HepG2 (cell line): ENCODE results near the gene NDST1. TPM values are rescaled to one million over a fixed set of nuclear protein-coding genes. Genes with fewer than 3 reads are reported as not detected.

Experiments used
- ATF5 ChIP-seq: sonication (generic); formaldehyde crosslinking; IDR thresholded peaks from 2 replicates; pipeline ENCODE4 v1.4.0; 2020; ENCODE audit warnings: mild to moderate bottlenecking, low read depth, missing genetic modification reagents
- DRAP1 ChIP-seq: IDR thresholded peaks from 2 replicates; pipeline ENCODE4 v1.6.1; 2016; ENCODE audit warnings: missing genetic modification reagents, missing compliant biosample characterization
- ELF1 ChIP-seq: sonication (generic); formaldehyde crosslinking; IDR thresholded peaks from 2 replicates; pipeline ENCODE4 v1.4.0; 2020; ENCODE audit warnings: missing genetic modification reagents
- GPN1 ChIP-seq: sonication (generic); formaldehyde crosslinking; IDR thresholded peaks from 2 replicates; pipeline ENCODE4 v1.5.1; 2020; ENCODE audit warnings: missing genetic modification reagents, borderline replicate concordance
- IRF2 ChIP-seq: IDR thresholded peaks from 2 replicates; pipeline ENCODE4 v1.6.1; 2018; ENCODE audit warnings: missing genetic modification reagents, missing compliant biosample characterization
- KLF9 ChIP-seq: IDR thresholded peaks from 2 replicates; pipeline ENCODE4 v1.6.1; 2016; ENCODE audit warnings: low read depth
- MTF1 ChIP-seq: sonication (generic); formaldehyde crosslinking; IDR thresholded peaks from 2 replicates; pipeline ENCODE4 v1.5.0; 2020; ENCODE audit warnings: missing genetic modification reagents
- MYC ChIP-seq: sonication (generic); formaldehyde crosslinking; IDR thresholded peaks from 2 replicates; pipeline ENCODE4 v1.9.0; 2021; ENCODE audit warnings: missing genetic modification reagents, borderline replicate concordance
- NKX3-1 ChIP-seq: sonication (generic); formaldehyde crosslinking; IDR thresholded peaks from 2 replicates; pipeline ENCODE4 v1.5.0; 2020; ENCODE audit warnings: missing genetic modification reagents
- PBX2 ChIP-seq: IDR thresholded peaks from 2 replicates; pipeline ENCODE4 v1.6.1; 2016; ENCODE audit warnings: control low read depth
- SMARCC2 ChIP-seq: fragments of 450-650 bp; IDR thresholded peaks from 2 replicates; pipeline ENCODE4 v1.6.1; 2017; ENCODE audit warnings: antibody characterized with exemption, mild to moderate bottlenecking
- SOX13 ChIP-seq, 3 experiments: fragments of 450-650 bp in 1 of 3; sonication (generic) in 1 of 3; formaldehyde crosslinking in 1 of 3; IDR thresholded peaks in 2 of 3; conservative IDR thresholded peaks in 1 of 3; 2 replicates each; pipeline versions ENCODE4 v1.5.0 to v1.6.1; 2016 to 2020; ENCODE audit warnings: antibody characterized with exemption in 1 of 3, mild to moderate bottlenecking in 1 of 3, missing compliant biosample characterization in 1 of 3, missing genetic modification reagents in 1 of 3, moderate library complexity in 1 of 3
- SRSF9 ChIP-seq: fragments of 200-400 bp; formaldehyde crosslinking; IDR thresholded peaks from 2 replicates; pipeline ENCODE4 v1.6.1; 2018; ENCODE audit warnings: borderline replicate concordance, mild to moderate bottlenecking, low read depth, low read length; ENCODE audit not compliant: insufficient read depth, poor library complexity, severe bottlenecking
- ZBTB37 ChIP-seq: sonication (generic); formaldehyde crosslinking; IDR thresholded peaks from 2 replicates; pipeline ENCODE4 v1.4.0; 2020; ENCODE audit warnings: mild to moderate bottlenecking, missing genetic modification reagents
- ZEB1 ChIP-seq: IDR thresholded peaks from 2 replicates; pipeline ENCODE4 v1.6.1; 2012; ENCODE audit warnings: mild to moderate bottlenecking, low read depth, inconsistent platforms; ENCODE audit not compliant: insufficient replicate concordance
- ZFP37 ChIP-seq: sonication (generic); formaldehyde crosslinking; IDR thresholded peaks from 2 replicates; pipeline ENCODE4 v1.4.0; 2020; ENCODE audit warnings: missing genetic modification reagents, borderline replicate concordance
- ZNF333 ChIP-seq: sonication (generic); formaldehyde crosslinking; IDR thresholded peaks from 2 replicates; pipeline ENCODE4 v1.4.0; 2020; ENCODE audit warnings: mild to moderate bottlenecking, missing genetic modification reagents, borderline replicate concordance
- ZNF33B ChIP-seq: sonication (generic); formaldehyde crosslinking; IDR thresholded peaks from 2 replicates; pipeline ENCODE4 v1.5.1; 2020; ENCODE audit warnings: mild to moderate bottlenecking, missing genetic modification reagents
- ZNF761 ChIP-seq: sonication (generic); formaldehyde crosslinking; conservative IDR thresholded peaks from 2 replicates; pipeline ENCODE4 v1.4.0; 2020; ENCODE audit warnings: mild to moderate bottlenecking, missing genetic modification reagents
- ZNF773 ChIP-seq: sonication (generic); formaldehyde crosslinking; IDR thresholded peaks from 2 replicates; pipeline ENCODE4 v1.4.0; 2020; ENCODE audit warnings: missing genetic modification reagents, borderline replicate concordance
- polyA plus RNA-seq, 8 experiments: library from polyadenylated mRNA; depleted of rRNA in 3 of 8; stranded (reverse) in 7 of 8; unstranded in 1 of 8; fragments of >200 nt; fragmentation: Illumina TruSeq in 4 of 8; extraction: Trizol in 4 of 8; gene quantifications; 2 replicates each; pipeline versions ENCODE4 v1.2.1 to v1.2.3, GENCODE V29; 2011 to 2016; ENCODE audit warnings: low read depth in 4 of 8, missing spikeins in 1 of 8, mixed read lengths in 1 of 8; ENCODE audit not compliant: insufficient read depth in 1 of 8
- total RNA-seq, 5 experiments: library from RNA; depleted of rRNA; stranded (reverse); fragments of >200 nt; fragmentation: Illumina TruSeq; extraction: Trizol; gene quantifications; 2 replicates each; pipeline ENCODE4 v1.2.3, GENCODE V29; 2016; ENCODE audit warnings: low read depth in 1 of 5
- TF ChIP-seq, protein P1 (sequence below): sonication (generic); formaldehyde crosslinking; IDR thresholded peaks from 2 replicates; pipeline ENCODE4 v1.8.1; 2023; ENCODE audit warnings: mild to moderate bottlenecking, missing genetic modification reagents
- TF ChIP-seq, protein P2 (sequence below): sonication (generic); formaldehyde crosslinking; IDR thresholded peaks from 2 replicates; pipeline ENCODE4 v1.4.0; 2020; ENCODE audit warnings: mild to moderate bottlenecking, low read depth, missing genetic modification reagents

Gene NDST1
- total and polyA plus RNA-seq, 2 of the 13 experiments (the other 11 are each of a cell fraction or from before 2014, with no cell fraction given), result 23.8 to 26.2 TPM

DNA sequence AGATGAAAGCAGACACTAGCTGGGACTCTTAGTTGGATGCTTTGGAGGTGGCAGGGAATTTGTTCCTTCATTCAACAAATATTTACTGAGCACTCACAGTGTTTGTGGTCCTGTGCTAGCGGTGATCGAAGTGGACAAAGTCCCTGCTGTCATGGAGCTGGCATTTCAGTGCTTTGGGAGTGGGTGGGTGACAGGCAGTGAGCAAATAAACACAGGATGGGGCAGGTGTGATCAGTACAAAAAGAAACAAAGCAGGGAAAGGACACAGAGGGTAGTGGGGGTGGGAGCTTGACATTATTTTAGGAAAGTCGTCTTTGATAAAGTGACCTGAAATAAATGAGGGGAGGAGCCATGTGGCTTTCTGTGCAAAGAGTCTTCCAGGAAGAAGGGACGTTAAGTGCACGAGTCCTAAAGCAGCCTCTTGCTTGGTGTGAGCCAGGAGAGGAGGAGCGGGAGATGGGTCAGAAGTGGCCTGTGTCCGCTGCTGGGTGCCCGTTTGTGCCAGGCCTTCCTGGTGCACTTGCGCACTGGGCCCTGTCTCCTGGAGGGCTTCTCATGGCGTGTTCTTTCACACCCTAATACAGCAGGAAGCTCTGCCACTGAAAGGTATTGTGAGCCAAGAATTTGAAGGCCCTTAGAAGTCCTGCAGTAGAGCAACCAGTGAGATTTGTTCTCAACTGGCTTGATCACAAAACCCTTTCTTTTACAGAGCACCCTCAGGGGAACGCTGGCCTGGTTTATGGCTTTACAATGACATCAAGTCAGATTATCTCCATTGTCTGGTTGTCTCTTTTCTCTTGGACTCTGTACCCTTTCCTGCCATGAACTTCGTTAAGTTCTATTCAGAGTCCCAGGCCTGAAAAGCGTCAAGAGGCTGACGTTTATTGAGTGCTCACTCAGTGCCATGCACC is 14.8 kb downstream of the NDST1 start (continued):
- TF ChIP-seq SMARCC2 (no peak), ZBTB37 (CRISPR knock-in tag) (no peak), NKX3-1 (CRISPR knock-in tag) (peak; percentile 89; the same call in 1 of the 2 replicates), DRAP1 (CRISPR knock-in tag) (peak; percentile 65), PBX2 (peak; percentile 67), SRSF9 (no peak), KLF9 (CRISPR knock-in tag) (no peak), SOX13 (IDR thresholded peaks at IDR 0.05) (peak; percentile 92), SOX13 (CRISPR knock-in tag; conservative IDR thresholded peaks at IDR 0.05 in 1 of 2, IDR thresholded peaks at IDR 0.05 in 1 of 2) (peak in 1 of 2 experiments; percentile 99; a peak in 2 of 4 replicates), ZNF761 (0 out of 2 replicates have a peak, but pooled peaks have one; percentile 21), ZNF333 (CRISPR knock-in tag) (no peak), ZEB1 (peak; percentile 79), ZNF773 (CRISPR knock-in tag) (no peak), ATF5 (CRISPR knock-in tag) (no peak), GPN1 (CRISPR knock-in tag) (no peak), ELF1 (peak; percentile 52), MYC (peak; percentile 67; the same call in 1 of the 2 replicates), ZFP37 (CRISPR knock-in tag) (no peak), MTF1 (no peak; the same call in 1 of the 2 replicates), IRF2 (CRISPR knock-in tag) (peak; percentile 97), ZNF33B (0 out of 2 replicates have a peak, but pooled peaks have one; percentile 47)
- TF ChIP-seq, protein P1, sequence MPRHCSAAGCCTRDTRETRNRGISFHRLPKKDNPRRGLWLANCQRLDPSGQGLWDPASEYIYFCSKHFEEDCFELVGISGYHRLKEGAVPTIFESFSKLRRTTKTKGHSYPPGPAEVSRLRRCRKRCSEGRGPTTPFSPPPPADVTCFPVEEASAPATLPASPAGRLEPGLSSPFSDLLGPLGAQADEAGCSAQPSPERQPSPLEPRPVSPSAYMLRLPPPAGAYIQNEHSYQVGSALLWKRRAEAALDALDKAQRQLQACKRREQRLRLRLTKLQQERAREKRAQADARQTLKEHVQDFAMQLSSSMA, result peak; percentile 69; the same call in 1 of the 2 replicates
- TF ChIP-seq, protein P2, sequence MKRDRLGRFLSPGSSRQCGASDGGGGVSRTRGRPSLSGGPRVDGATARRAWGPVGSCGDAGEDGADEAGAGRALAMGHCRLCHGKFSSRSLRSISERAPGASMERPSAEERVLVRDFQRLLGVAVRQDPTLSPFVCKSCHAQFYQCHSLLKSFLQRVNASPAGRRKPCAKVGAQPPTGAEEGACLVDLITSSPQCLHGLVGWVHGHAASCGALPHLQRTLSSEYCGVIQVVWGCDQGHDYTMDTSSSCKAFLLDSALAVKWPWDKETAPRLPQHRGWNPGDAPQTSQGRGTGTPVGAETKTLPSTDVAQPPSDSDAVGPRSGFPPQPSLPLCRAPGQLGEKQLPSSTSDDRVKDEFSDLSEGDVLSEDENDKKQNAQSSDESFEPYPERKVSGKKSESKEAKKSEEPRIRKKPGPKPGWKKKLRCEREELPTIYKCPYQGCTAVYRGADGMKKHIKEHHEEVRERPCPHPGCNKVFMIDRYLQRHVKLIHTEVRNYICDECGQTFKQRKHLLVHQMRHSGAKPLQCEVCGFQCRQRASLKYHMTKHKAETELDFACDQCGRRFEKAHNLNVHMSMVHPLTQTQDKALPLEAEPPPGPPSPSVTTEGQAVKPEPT (CRISPR knock-in tag), result no peak
